22Rv1 (cell line): Measurements from ENCODE around the gene ZNF789.
A peak's percentile ranks its signal among the peaks of the same experiment; 100 is the strongest.

ENCODE experiments used
- H3K27ac ChIP-seq: fragments of 450-650 bp; 2 replicates; pipeline ENCODE4 v1.5.1; 2017
- CTCF ChIP-seq: fragments of 450-650 bp; IDR thresholded peaks from 2 replicates; pipeline ENCODE4 v1.5.1; 2017; ENCODE audit warnings: mild to moderate bottlenecking
- ZFX ChIP-seq: fragments of 450-650 bp; IDR thresholded peaks from 2 replicates; pipeline ENCODE4 v1.6.1; 2017; ENCODE audit warnings: antibody characterized with exemption, borderline replicate concordance

Gene ZNF789

GRCh38 chr7:99437946-99438572 is 34.6 kb upstream of the ZNF789 start:
- H3K27ac ChIP-seq = peak overlapping the region; percentile 99

GRCh38 chr7:99438573-99439480 is 33.9 kb upstream of the ZNF789 start, which contains the start of the genes CPSF4 and PTCD1:
TSS of gene CPSF4 (plus strand) at chr7:99438943. CDS start at chr7:99439083, 140 bp downstream.
TSS of gene PTCD1 (minus strand) at chr7:99438798. CDS start at chr7:99435242, 3,556 bp downstream.
- TF ChIP-seq ZFX (no peak), CTCF (no peak)
- peak within 1 kb of the TSS; percentile 99 for H3K27ac ChIP-seq

More at GRCh38 chr7:99437946-99438572, 34.6 kb upstream of the ZNF789 start:
- TF ChIP-seq ZFX (no peak), CTCF (no peak)

- TF ChIP-seq ZFX = no peak
- no peak for TF ChIP-seq CTCF
- H3K27ac ChIP-seq = peak overlapping the region; percentile 99
Observed at GRCh38 chr7:99440195-99440594, 32.5 kb upstream of the ZNF789 start.

- H3K27ac ChIP-seq = peak overlapping the region; percentile 22; the same call in 1 of the 2 replicates
- TF ChIP-seq ZFX = no peak
- TF ChIP-seq CTCF = no peak
Observed at GRCh38 chr7:99446096-99446495, 26.6 kb upstream of the ZNF789 start.

- TF ChIP-seq ZFX (no peak), CTCF (peak; percentile 75)
Observed at GRCh38 chr7:99447943-99448342, 24.7 kb upstream of the ZNF789 start.

GRCh38 chr7:99448855-99449254 is 23.8 kb upstream of the ZNF789 start:
- no peak overlapping the region for H3K27ac ChIP-seq
- TF ChIP-seq CTCF (no peak), ZFX (no peak)

More at GRCh38 chr7:99447943-99448342, 24.7 kb upstream of the ZNF789 start:
- no peak overlapping the region for H3K27ac ChIP-seq

GRCh38 chr7:99449326-99449725 is 23.4 kb upstream of the ZNF789 start:
- H3K27ac ChIP-seq = no peak overlapping the region; the same call in 1 of the 2 replicates
- no peak for TF ChIP-seq CTCF
- no peak for TF ChIP-seq ZFX
